Measurements from ENCODE around the gene RNF130. TPM values are rescaled to one million over a fixed set of nuclear protein-coding genes. Genes with fewer than 3 reads are reported as not detected.

The RNF130 gene
- total and polyA plus RNA-seq, 4 donors: 75.9 to 123 (median 90.8) TPM

- TF ChIP-seq CTCF (IDR thresholded peaks at IDR 0.05; ENCODE audit: control extremely low read depth, extremely low read depth): no peak
- H3K36me3 ChIP-seq (ENCODE audit: control insufficient read depth in 4 of 4, insufficient read depth in 4 of 4, low read length in 4 of 4): no peaks in the 10 kb centered on the region
- H3K27me3 ChIP-seq (ENCODE audit: control insufficient read depth in 3 of 3, insufficient read depth in 3 of 3, low read length in 2 of 3): no peaks in the 10 kb centered on the region
- H3K4me3 ChIP-seq: no peak overlapping the region
- ATAC-seq (ENCODE audit: insufficient read depth, low FRiP score): peak; percentile 32
- no peak overlapping the region for H3K27ac ChIP-seq (ENCODE audit: low read depth in 1 of 2, low read length in 1 of 2)
- no peak overlapping the region for H3K9ac ChIP-seq (ENCODE audit: insufficient read depth in 1 of 2, low read length in 2 of 2)
- peaks cover 0 to 10% (median 3%) of the 10 kb centered on the region in 5 donors for H3K4me1 ChIP-seq (ENCODE audit: control insufficient read depth in 5 of 5, insufficient read depth in 5 of 5, low read length in 5 of 5)
- peak; percentile 59 to 81 (median 68) for DNase-seq
- 20 to 28% methylated on average over 13 of the region's 13 CpGs for WGBS, 2 donors
- H3K9me3 ChIP-seq (ENCODE audit: control insufficient read depth in 4 of 4, insufficient read depth in 3 of 4, low read length in 3 of 4): peaks cover 0 to 5% (median 0%) of the 10 kb centered on the region in 4 donors
These were observed 13.3 kb upstream of the RNF130 start for GRCh38 chr5:180084638-180085561.

GRCh38 chr5:180083529-180084060 lies 12.0 kb upstream of the RNF130 start:
- H3K9me3 ChIP-seq (ENCODE audit: control insufficient read depth in 4 of 4, insufficient read depth in 3 of 4, low read length in 3 of 4): peaks cover 0 to 5% (median 0%) of the 10 kb centered on the region in 4 donors
- H3K27ac ChIP-seq (ENCODE audit: low read depth in 1 of 2, low read length in 1 of 2): no peak overlapping the region
- no peak overlapping the region for H3K4me3 ChIP-seq
- 93 to 94% methylated on average over 10 of the region's 10 CpGs for WGBS, 2 donors
- H3K4me1 ChIP-seq (ENCODE audit: control insufficient read depth in 5 of 5, insufficient read depth in 5 of 5, low read length in 5 of 5): peaks cover 0 to 10% (median 3%) of the 10 kb centered on the region in 5 donors
- no peaks in the 10 kb centered on the region for H3K27me3 ChIP-seq (ENCODE audit: control insufficient read depth in 3 of 3, insufficient read depth in 3 of 3, low read length in 2 of 3)
- no peaks in the 10 kb centered on the region for H3K36me3 ChIP-seq (ENCODE audit: control insufficient read depth in 4 of 4, insufficient read depth in 4 of 4, low read length in 4 of 4)
- TF ChIP-seq CTCF (IDR thresholded peaks at IDR 0.05; ENCODE audit: control extremely low read depth, extremely low read depth): no peak
- no peak for DNase-seq
- no peak overlapping the region for H3K9ac ChIP-seq (ENCODE audit: insufficient read depth in 1 of 2, low read length in 2 of 2)
- no peak for ATAC-seq (ENCODE audit: insufficient read depth, low FRiP score)

GRCh38 chr5:180082633-180083420 lies 11.3 kb upstream of the RNF130 start:
- H3K36me3 ChIP-seq (ENCODE audit: control insufficient read depth in 4 of 4, insufficient read depth in 4 of 4, low read length in 4 of 4): no peaks in the 10 kb centered on the region
- DNase-seq (no peak), ATAC-seq (ENCODE audit: insufficient read depth, low FRiP score) (no peak)
- no peak overlapping the region for H3K27ac ChIP-seq (ENCODE audit: low read depth in 1 of 2, low read length in 1 of 2)
- H3K4me1 ChIP-seq (ENCODE audit: control insufficient read depth in 5 of 5, insufficient read depth in 5 of 5, low read length in 5 of 5): peaks cover 0 to 10% (median 3%) of the 10 kb centered on the region in 5 donors
- no peak for TF ChIP-seq CTCF (IDR thresholded peaks at IDR 0.05; ENCODE audit: control extremely low read depth, extremely low read depth)
- no peak overlapping the region for H3K4me3 ChIP-seq
- 78 to 79% methylated on average over 17 of the region's 17 CpGs for WGBS, 2 donors
- no peak overlapping the region for H3K9ac ChIP-seq (ENCODE audit: insufficient read depth in 1 of 2, low read length in 2 of 2)
- peaks cover 0 to 5% (median 0%) of the 10 kb centered on the region in 4 donors for H3K9me3 ChIP-seq (ENCODE audit: control insufficient read depth in 4 of 4, insufficient read depth in 3 of 4, low read length in 3 of 4)
- H3K27me3 ChIP-seq (ENCODE audit: control insufficient read depth in 3 of 3, insufficient read depth in 3 of 3, low read length in 2 of 3): no peaks in the 10 kb centered on the region
